ENCODE data around the gene UGCG. TPM values are rescaled to one million over a fixed set of nuclear protein-coding genes. Genes with fewer than 3 reads are reported as not detected.

UGCG gene
- total RNA-seq, 1 donor: 121 TPM

GRCh38 chr9:111966861-111967291, 70.3 kb downstream of the UGCG start:
- H3K79me2 ChIP-seq (ENCODE audit: insufficient read depth, low read length): no peaks in the 10 kb centered on the region
- H3K4me1 ChIP-seq (ENCODE audit: insufficient read depth, low read length): peaks cover 19% of the 10 kb centered on the region
- H4K20me1 ChIP-seq (ENCODE audit: insufficient read depth, low read length): no peaks in the 10 kb centered on the region
- H3K27ac ChIP-seq (ENCODE audit: low read depth, low read length): peak overlapping the region; percentile 22
- H3K4me3 ChIP-seq (ENCODE audit: insufficient read depth, low read length): no peak overlapping the region
- TF ChIP-seq CTCF (IDR thresholded peaks at IDR 0.05; ENCODE audit: extremely low read depth, low read depth, low read length): no peak
- H2AFZ ChIP-seq (ENCODE audit: low read length): no peak overlapping the region
- H3K9me3 ChIP-seq (ENCODE audit: low read depth, low read length): no peaks in the 10 kb centered on the region
- H3K27me3 ChIP-seq (ENCODE audit: insufficient read depth, low read length): no peaks in the 10 kb centered on the region
- H3K4me2 ChIP-seq (ENCODE audit: insufficient read depth, low read length): no peak overlapping the region
- H3K36me3 ChIP-seq (ENCODE audit: insufficient read depth, low read length): no peaks in the 10 kb centered on the region
- DNase-seq (ENCODE audit: insufficient read length, low spot score, missing footprints): peak; percentile 65

GRCh38 chr9:111967621-111968020, 71.0 kb downstream of the UGCG start:
- no peaks in the 10 kb centered on the region for H3K27me3 ChIP-seq (ENCODE audit: insufficient read depth, low read length)
- H3K27ac ChIP-seq (ENCODE audit: low read depth, low read length): no peak overlapping the region
- no peaks in the 10 kb centered on the region for H3K36me3 ChIP-seq (ENCODE audit: insufficient read depth, low read length)
- no peak overlapping the region for H2AFZ ChIP-seq (ENCODE audit: low read length)
- no peak for TF ChIP-seq CTCF (IDR thresholded peaks at IDR 0.05; ENCODE audit: extremely low read depth, low read depth, low read length)
- H3K4me2 ChIP-seq (ENCODE audit: insufficient read depth, low read length): no peak overlapping the region
- H3K4me3 ChIP-seq (ENCODE audit: insufficient read depth, low read length): no peak overlapping the region
- H3K4me1 ChIP-seq (ENCODE audit: insufficient read depth, low read length): peaks cover 18% of the 10 kb centered on the region
- no peaks in the 10 kb centered on the region for H3K9me3 ChIP-seq (ENCODE audit: low read depth, low read length)
- H4K20me1 ChIP-seq (ENCODE audit: insufficient read depth, low read length): no peaks in the 10 kb centered on the region
- DNase-seq (ENCODE audit: insufficient read length, low spot score, missing footprints): no peak
- no peaks in the 10 kb centered on the region for H3K79me2 ChIP-seq (ENCODE audit: insufficient read depth, low read length)

- Histone ChIP-seq H3K4me2 (ENCODE audit: insufficient read depth, low read length) (no peak overlapping the region), H3K4me3 (ENCODE audit: insufficient read depth, low read length) (no peak overlapping the region), H3K4me1 (ENCODE audit: insufficient read depth, low read length) (peaks cover 22% of the 10 kb centered on the region), H3K36me3 (ENCODE audit: insufficient read depth, low read length) (no peaks in the 10 kb centered on the region), H3K9me3 (ENCODE audit: low read depth, low read length) (no peaks in the 10 kb centered on the region), H3K27ac (ENCODE audit: low read depth, low read length) (peak overlapping the region; percentile 60), H4K20me1 (ENCODE audit: insufficient read depth, low read length) (no peaks in the 10 kb centered on the region), H3K79me2 (ENCODE audit: insufficient read depth, low read length) (no peaks in the 10 kb centered on the region), H2AFZ (ENCODE audit: low read length) (no peak overlapping the region), H3K27me3 (ENCODE audit: insufficient read depth, low read length) (no peaks in the 10 kb centered on the region)
- TF ChIP-seq CTCF (IDR thresholded peaks at IDR 0.05; ENCODE audit: extremely low read depth, low read depth, low read length): no peak
- no peak for DNase-seq (ENCODE audit: insufficient read length, low spot score, missing footprints)
These were observed 72.4 kb downstream of the UGCG start for GRCh38 chr9:111969061-111969460.

GRCh38 chr9:111969622-111970021, 73.0 kb downstream of the UGCG start:
- Histone ChIP-seq H2AFZ (ENCODE audit: low read length) (no peak overlapping the region), H3K4me2 (ENCODE audit: insufficient read depth, low read length) (no peak overlapping the region), H4K20me1 (ENCODE audit: insufficient read depth, low read length) (no peaks in the 10 kb centered on the region), H3K27ac (ENCODE audit: low read depth, low read length) (peak overlapping the region; percentile 60), H3K79me2 (ENCODE audit: insufficient read depth, low read length) (no peaks in the 10 kb centered on the region), H3K4me3 (ENCODE audit: insufficient read depth, low read length) (no peak overlapping the region), H3K27me3 (ENCODE audit: insufficient read depth, low read length) (no peaks in the 10 kb centered on the region), H3K4me1 (ENCODE audit: insufficient read depth, low read length) (peaks cover 28% of the 10 kb centered on the region), H3K36me3 (ENCODE audit: insufficient read depth, low read length) (no peaks in the 10 kb centered on the region), H3K9me3 (ENCODE audit: low read depth, low read length) (no peaks in the 10 kb centered on the region)
- DNase-seq (ENCODE audit: insufficient read length, low spot score, missing footprints): no peak
- no peak for TF ChIP-seq CTCF (IDR thresholded peaks at IDR 0.05; ENCODE audit: extremely low read depth, low read depth, low read length)

All from osteoblast (primary cell).